ENCODE results near the gene CCDC182. TPM values are rescaled to one million over a fixed set of nuclear protein-coding genes. Genes with fewer than 3 reads are reported as not detected.

Gene CCDC182
- polyA plus RNA-seq, 1 donor from 2014 or later: not detected

GRCh38 chr17:57705921-57706695 lies 39.0 kb downstream of the CCDC182 start:
- Mint-ChIP-seq H3K9me3 (peaks cover 0 to 5% (median 2%) of the 10 kb centered on the region in 3 donors), H3K4me3 (no peak overlapping the region), H3K4me1 (peaks cover 0 to 2% (median 1%) of the 10 kb centered on the region in 3 donors), H3K27me3 (peaks cover 3% of the 10 kb centered on the region), H3K36me3 (peaks cover 3% of the 10 kb centered on the region), H3K27ac (peak overlapping the region in 1 of 3 donors; percentile 16)

GRCh38 chr17:57704448-57704847 lies 40.7 kb downstream of the CCDC182 start:
- peaks cover 3% of the 10 kb centered on the region for H3K36me3 Mint-ChIP-seq
- H3K4me3 Mint-ChIP-seq: no peak overlapping the region
- H3K27ac Mint-ChIP-seq: peak overlapping the region in 1 of 3 donors; percentile 17
- H3K27me3 Mint-ChIP-seq: no peaks in the 10 kb centered on the region
- peaks cover 2 to 6% (median 4%) of the 10 kb centered on the region in 3 donors for H3K4me1 Mint-ChIP-seq
- peaks cover 0 to 2% (median 0%) of the 10 kb centered on the region in 3 donors for H3K9me3 Mint-ChIP-seq

- no peak overlapping the region for H3K4me3 Mint-ChIP-seq
- no peaks in the 10 kb centered on the region for H3K27me3 Mint-ChIP-seq
- peaks cover 0 to 2% (median 0%) of the 10 kb centered on the region in 3 donors for H3K9me3 Mint-ChIP-seq
- H3K27ac Mint-ChIP-seq: peak overlapping the region in 1 of 3 donors; percentile 61
- H3K36me3 Mint-ChIP-seq: peaks cover 3% of the 10 kb centered on the region
- H3K4me1 Mint-ChIP-seq: peaks cover 5 to 7% (median 7%) of the 10 kb centered on the region in 3 donors
Observed at GRCh38 chr17:57703273-57703672, 41.8 kb downstream of the CCDC182 start.

- Mint-ChIP-seq H3K4me1 (peaks cover 5 to 6% (median 5%) of the 10 kb centered on the region in 3 donors), H3K4me3 (no peak overlapping the region), H3K36me3 (peaks cover 3% of the 10 kb centered on the region), H3K9me3 (peaks cover 0 to 2% (median 0%) of the 10 kb centered on the region in 3 donors), H3K27ac (no peak overlapping the region), H3K27me3 (no peaks in the 10 kb centered on the region)
Observed at GRCh38 chr17:57701124-57701523, 44.0 kb downstream of the CCDC182 start.

- Mint-ChIP-seq H3K4me3 (no peak overlapping the region), H3K9me3 (peaks cover 0 to 2% (median 2%) of the 10 kb centered on the region in 3 donors), H3K4me1 (peaks cover 5 to 6% (median 6%) of the 10 kb centered on the region in 3 donors), H3K27me3 (no peaks in the 10 kb centered on the region), H3K27ac (no peak overlapping the region), H3K36me3 (peaks cover 3% of the 10 kb centered on the region)
Observed at GRCh38 chr17:57699751-57700219, 45.3 kb downstream of the CCDC182 start.

- Mint-ChIP-seq H3K27ac (no peak overlapping the region), H3K4me1 (peaks cover 7 to 15% (median 8%) of the 10 kb centered on the region in 3 donors), H3K9me3 (peaks cover 2 to 5% (median 3%) of the 10 kb centered on the region in 3 donors), H3K27me3 (no peaks in the 10 kb centered on the region), H3K4me3 (no peak overlapping the region), H3K36me3 (no peaks in the 10 kb centered on the region)
Observed at GRCh38 chr17:57697891-57698711, 47.0 kb downstream of the CCDC182 start.

GRCh38 chr17:57697197-57697596 lies 47.9 kb downstream of the CCDC182 start:
- Mint-ChIP-seq H3K27ac (no peak overlapping the region), H3K9me3 (peaks cover 5 to 8% (median 5%) of the 10 kb centered on the region in 3 donors), H3K4me1 (peaks cover 14 to 22% (median 14%) of the 10 kb centered on the region in 3 donors), H3K4me3 (no peak overlapping the region), H3K36me3 (peaks cover 2% of the 10 kb centered on the region), H3K27me3 (no peaks in the 10 kb centered on the region)

- peaks cover 2% of the 10 kb centered on the region for H3K36me3 Mint-ChIP-seq
- no peaks in the 10 kb centered on the region for H3K27me3 Mint-ChIP-seq
- peaks cover 5 to 11% (median 8%) of the 10 kb centered on the region in 3 donors for H3K9me3 Mint-ChIP-seq
- peak overlapping the region in 1 of 3 donors; percentile 46 for H3K27ac Mint-ChIP-seq
- H3K4me3 Mint-ChIP-seq: no peak overlapping the region
- H3K4me1 Mint-ChIP-seq: peaks cover 14 to 24% (median 14%) of the 10 kb centered on the region in 3 donors
Observed at GRCh38 chr17:57696050-57696449, 49.0 kb downstream of the CCDC182 start.

Other genes with a start within 250 kb of the CCDC182 start
- 42.9 TPM for gene MRPS23, start 104.7 kb upstream of the CCDC182 start, polyA plus RNA-seq
- not detected for gene CUEDC1, start 210.1 kb upstream of the CCDC182 start, polyA plus RNA-seq
- 38.3 TPM for gene VEZF1, start 243.0 kb upstream of the CCDC182 start, polyA plus RNA-seq